HuH-7.5 (cell line): Measurements from ENCODE around the gene MYBPC2.

Source experiments
- DNase-seq: peaks from one replicate; pipeline ENCODE4 v3.0.0; 2011; ENCODE audit warnings: low spot score

MYBPC2 gene

DNA sequence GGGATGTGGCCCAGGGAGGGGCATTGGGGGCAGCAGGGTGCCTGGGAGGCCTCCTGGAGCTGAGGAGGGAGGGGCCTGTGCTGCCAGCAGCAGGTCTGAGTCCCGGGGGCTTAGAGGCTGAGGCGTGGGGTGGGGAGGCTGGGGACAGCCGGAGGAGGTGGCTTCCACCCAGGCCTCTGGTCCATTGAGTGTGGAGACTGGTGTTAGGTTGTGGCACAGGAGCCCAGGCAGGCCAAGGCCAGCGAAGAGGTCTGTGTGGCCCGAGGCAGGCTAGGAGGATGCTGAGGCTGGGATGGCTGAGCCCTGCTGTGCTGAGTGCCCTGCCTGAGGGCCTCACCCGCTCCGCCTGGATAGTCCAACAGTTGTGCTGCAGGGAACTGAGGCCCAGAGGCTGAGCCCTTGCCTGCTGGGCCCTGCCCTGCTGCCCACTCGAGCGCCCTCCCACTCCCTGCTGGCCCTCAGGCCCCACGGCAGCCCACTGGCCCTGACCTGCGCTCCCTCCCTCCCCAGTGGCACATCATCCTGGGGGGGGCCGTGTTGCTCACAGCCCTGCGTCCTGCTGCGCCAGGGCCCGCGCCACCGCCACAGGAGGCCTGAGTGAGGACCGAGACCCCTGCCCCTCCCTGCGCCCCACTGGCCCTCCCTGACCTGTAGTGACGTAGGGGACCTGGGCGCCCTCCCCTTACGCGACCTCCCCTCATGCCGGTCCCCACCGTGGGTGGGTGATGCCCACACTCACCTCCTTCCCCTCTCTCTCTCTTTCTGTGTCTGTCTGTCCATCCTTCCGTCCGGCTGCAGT, 48.9 kb downstream of the MYBPC2 start:
- no peak for DNase-seq

DNA sequence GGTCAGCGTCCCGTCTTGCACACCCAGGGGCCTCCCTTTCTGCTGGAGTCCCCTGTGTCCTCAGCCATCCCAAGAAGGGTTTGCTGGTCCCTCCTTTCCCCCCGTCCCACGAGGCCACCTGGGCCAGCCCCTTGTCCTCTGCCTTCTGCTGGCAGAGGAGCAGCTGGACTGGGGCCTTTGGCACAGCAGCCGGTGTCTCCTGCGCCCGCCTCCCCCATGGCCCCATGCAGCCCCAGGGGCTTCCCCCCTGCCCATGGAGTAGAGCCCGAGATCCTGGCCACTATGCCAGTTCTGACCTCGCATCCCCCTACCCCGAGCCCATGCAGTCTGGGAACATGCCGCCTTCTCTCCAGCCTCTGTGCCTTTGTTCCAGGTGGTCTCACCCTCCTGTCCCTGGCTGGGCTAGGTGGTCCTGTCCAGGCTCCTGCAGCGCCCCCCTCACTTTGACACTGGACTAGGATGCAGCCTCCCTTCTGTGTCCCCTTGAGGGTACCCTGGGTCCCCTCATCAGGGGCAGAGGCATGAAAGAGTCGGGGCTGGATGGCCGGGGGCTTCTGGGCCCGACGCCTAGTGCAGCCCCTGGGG, 49.7 kb downstream of the MYBPC2 start:
- no peak for DNase-seq

DNA sequence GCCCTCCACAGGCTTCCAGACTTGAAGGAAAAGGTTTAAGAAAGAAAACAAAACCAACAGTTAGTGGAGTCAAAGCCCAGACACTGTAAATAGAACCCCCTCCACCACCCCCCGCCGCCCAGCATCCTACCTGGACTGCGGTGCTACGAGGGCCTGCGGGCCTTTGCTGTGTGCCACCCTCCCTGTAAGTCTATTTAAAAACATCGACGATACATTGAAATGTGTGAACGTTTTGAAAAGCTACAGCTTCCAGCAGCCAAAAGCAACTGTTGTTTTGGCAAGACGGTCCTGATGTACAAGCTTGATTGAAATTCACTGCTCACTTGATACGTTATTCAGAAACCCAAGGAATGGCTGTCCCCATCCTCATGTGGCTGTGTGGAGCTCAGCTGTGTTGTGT, 50.2 kb downstream of the MYBPC2 start:
- no peak for DNase-seq

DNA sequence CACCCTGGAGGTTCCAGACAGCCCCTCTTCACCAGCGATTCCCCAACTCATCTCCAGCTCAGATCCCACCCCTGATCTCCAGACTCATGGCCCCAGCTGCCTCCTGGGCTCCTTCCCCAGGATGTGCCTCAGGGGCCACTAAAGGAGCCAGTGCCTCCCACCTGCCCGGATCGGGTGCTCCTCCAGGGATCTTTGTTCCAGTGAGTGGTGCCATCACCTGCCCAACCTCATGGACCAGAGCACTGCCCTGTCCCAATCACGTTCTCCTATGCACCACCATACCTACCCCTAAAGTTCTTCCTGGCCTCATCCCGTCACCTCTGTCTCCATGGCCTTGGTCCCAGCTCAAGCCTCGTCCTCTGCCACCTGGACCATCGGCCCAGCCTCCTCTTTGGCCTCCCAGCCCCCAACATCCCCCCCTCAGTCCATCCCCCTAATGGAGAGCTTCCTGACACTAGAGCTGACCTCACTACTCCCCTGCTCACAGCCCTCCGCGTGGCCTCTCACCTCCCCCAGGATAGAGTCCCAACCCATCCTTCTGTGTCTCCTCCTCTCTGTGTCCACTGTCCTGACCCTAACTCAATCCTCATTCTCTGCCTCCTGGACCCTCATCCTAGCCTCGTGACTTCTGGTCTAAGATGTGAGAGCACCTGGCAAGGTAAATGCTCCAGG, 52.7 kb downstream of the MYBPC2 start:
- DNase-seq: no peak

DNA sequence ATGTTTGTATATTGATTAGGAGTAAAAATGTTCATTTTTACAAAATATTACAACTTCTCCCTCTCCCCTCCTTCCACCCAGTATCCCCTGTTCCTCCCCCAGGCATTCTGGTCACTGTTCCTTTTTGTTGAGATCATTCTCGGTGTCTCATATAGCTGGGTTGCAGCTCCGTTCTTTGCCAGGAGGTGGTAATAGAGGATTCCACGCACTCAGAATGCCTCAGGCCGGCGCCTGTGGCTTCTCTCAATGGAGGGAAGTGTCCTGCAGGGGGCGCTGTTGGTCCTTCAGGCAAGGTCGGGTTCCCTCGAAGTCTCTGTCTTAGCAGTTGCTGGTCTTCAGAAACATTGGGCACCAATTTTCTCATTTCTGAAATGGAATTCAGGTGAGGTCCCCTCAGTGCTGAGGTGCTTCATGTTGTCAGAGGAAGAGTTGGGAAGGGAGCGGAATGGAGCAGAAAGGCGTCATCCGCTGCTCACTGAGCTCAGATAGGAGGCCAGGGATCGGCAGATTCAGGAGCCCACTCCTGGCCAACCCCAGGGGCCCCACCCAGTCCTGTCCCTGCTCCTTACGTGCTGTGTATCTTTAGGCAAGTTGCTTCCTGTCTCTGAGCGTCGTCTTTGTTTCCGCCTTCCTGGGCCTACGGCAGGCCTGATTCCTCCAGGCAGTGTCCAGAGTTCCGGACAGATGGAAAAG, 54.3 kb downstream of the MYBPC2 start:
- DNase-seq: no peak

DNA sequence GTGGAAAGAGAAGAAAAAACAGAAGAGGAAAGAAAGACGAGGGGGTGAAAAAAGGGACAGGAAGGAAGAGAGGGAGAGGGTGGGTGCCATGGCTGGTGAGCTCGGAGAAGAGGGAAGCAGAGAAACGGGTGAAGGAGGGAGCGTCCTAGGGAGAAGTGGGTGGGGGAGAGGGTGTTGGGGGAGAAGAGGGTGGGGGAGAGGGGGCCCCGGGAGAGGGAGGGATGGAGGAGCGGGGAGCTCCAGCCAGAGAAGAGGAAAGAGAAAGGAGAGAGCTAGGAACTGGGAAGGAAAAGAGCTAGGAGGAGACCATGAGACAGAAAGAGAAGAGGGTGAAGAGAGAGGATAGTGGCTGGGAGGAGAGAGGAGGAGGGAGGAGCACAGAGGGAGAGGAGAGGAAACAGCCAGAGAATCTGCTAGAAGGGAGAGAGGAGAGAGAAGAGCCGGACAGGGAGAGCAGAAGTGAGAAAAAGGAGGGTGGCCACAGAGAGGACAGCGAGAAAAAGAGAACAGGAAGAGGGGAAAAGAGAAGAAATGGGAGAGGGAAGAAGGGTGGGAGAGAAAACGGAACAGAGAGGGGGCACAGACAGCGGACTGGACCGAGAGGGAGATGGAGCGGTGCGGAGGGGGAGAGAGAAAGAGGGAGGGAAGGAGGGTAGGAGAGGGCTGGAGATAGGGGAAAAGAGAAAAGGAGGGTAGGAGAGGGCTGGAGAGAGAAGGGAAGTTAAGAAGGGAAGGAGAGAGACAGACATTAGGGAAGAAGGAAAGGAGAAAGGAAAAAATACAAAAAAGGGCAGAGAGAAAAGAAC, 55.9 kb downstream of the MYBPC2 start:
- DNase-seq: no peak

DNA sequence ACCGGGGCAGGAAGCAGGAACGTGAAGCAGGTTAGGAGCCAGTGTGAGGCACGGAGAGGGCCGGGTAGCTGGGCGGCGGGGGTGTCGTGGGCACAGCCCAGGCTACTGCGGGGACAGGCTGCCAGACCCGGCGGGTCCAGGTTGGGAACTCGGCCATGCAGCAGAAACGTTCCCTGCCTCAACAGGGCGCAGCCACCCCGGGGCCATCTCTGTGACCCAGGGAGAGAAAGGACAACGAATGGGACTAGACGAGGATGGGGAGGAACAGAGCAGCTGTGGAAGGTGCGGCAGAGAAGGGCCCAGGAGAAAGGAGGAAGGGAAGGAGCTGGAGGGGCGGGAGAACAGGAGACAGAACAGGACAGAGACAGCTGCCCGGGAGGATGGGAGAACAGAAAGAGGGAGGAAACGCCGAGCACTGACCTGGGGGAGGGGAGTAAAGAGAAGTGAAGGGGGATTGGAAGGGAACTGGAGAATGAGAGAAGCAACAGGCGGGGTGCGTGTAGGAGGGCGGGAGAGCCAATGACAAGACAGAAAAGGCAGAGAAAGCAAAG, 56.8 kb downstream of the MYBPC2 start:
- DNase-seq: no peak

DNA sequence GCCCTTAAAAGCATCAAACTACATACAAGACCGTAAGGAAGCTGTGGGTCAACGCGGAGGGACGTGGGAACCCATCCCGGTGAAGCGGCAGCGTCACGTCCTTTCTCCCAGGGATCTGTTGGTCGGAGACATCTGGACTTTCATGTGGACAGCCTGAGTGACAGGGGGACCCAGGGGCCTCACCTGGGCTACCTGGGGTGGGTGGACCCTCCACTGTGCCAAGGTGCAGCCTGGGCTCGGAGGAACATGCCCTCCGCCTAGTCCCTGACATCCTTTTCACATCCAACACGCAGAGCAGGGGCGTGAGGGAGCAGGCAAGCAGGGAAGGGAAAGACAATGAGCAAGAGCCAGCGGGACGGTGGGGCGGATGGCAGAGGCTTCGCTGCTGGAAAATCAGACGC, 57.7 kb downstream of the MYBPC2 start:
- DNase-seq: no peak

DNA sequence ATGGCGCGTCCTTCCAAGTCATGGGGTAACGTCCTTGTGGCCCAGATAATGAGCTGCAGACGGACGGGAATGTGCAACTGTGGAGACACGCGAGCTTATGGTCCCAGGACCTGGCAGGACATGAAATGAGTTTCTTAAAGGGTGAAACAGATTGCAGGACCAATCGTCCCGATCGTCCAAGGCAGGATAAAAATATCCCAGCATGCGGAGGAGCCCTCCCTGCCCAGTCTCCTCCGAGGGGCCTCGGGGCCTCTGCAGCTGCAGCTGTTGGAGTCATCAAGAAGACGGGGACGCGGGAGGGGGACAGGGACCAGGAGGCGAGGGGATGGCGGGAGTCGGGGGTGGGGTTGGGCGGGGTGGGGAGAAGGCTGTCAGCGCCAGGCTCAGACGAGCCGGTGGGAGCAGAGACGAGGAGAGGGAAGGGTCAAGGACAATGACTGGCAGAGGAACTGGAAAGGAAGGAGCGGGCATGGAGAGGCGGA, 58.3 kb downstream of the MYBPC2 start:
- DNase-seq: no peak

DNA sequence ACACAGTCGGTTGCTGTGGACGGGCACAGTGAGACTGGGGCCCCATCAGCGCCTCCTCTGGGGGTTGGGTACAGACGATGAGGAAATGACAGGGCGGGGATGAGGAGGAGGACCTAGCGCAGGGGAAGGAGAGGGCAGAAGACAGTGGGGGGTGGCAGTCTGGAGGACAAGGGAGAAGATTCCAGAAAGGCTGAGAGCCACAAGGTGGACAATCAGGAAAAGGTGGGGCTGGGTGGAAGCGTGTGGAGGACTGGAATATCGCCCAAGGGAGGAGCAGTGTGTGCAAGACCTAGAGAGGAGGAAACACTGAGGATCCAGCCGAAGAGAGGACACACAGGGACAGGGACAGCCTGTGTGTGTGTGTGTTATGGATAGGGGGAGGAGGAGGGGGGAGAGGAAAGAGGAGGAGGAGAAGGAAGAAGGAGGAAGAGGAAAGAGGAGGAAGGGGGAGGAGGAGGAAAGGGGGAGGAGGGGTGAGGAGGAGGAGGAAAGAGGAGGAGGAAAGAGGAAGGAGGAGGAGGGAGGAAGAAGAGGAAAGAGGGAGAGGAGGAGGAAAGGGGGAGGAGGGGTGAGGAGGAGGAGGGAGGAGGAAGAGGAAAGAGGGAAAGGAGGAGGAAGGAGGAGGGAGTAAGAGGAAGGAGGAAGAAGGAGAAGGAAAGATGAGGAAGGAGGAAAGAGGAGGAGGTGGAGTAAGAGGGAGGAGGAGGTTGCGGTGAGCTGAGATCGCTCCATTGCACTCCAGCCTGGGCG, 59.8 kb downstream of the MYBPC2 start:
- no peak for DNase-seq

DNA sequence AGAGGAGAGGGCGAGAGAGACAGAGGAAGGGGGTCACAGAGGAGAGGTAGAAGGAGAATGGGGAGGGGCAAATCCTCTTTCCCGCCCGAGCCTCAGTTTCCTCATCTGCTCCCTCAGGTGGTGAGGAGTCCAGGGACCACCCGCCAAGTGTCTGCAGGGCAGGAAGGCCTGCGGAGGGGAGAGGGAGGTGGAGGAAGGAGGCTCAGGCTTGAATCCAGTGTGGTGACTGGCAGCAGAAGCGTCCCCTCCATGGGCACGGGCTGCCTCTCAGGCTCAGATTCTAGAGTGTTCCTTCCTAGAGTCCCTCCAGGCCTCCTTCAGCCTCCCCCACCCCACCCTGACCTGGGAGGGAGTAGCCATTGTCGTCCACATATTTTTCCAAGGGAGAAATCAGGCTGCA, 60.5 kb downstream of the MYBPC2 start:
- DNase-seq: no peak

DNA sequence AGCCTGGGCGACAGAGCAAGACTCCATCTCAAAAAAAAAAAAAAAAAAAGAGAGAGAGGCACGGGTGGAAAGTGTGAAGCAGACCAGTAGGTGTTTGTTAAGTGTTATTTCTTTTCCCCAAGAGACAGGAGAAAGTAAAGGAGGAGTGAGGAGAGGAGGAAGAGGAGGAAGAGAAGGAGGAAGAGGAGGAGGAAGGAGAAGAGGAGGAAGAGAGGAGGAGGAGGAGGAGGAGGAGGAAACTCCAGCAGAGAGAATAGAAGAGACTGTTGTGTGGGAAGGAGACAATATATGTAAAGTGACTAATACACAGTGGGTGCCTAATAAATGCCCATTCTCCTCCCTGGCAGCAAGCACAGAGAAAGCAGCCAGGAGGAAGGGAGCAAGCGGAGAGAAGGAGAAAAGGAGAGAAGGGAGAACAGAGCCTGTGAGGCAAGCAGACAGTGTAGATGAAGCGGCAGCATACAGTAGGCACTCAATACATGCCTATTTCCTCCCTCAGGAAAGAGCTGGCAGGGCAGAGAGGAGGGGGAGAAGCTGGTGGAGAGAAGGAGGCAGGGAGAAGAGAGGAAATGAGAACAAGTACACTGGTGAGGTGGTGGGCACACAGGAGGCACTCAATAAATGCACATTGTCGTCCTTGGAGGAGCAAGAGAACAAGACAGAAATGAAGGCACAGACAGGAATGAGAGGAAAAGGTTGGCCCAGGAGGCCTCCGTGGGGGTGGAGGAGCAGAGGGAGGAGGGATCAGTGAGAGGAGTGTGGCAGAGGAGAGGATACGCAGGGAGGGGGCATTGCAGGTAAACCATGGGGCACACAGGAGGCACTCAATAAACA, 61.7 kb downstream of the MYBPC2 start:
- no peak for DNase-seq

DNA sequence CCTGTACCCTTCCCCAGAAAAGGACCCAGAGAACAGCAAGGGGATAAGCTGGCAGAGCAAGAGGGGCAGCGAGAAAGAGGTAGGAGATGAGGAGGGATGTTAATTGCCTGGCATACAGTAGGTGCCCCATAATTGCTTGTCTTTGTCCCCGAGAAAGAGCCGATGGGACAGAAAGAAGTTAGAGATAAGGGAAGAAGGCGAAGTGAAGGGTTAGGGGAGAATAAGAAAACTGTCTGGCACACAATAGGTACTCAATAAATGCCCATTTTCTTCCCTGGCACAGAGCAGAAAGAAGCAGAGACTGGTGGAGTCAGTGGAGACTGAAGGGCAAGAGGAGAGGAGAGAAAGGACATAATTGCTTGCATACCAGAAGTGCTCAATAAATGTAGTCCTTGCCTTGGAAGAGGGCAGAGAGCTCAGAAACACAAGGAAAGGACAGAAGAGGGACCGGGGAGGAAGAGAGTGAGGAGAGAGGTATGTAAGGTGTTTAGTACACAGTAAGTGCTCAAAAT, 62.4 kb downstream of the MYBPC2 start:
- DNase-seq: no peak

DNA sequence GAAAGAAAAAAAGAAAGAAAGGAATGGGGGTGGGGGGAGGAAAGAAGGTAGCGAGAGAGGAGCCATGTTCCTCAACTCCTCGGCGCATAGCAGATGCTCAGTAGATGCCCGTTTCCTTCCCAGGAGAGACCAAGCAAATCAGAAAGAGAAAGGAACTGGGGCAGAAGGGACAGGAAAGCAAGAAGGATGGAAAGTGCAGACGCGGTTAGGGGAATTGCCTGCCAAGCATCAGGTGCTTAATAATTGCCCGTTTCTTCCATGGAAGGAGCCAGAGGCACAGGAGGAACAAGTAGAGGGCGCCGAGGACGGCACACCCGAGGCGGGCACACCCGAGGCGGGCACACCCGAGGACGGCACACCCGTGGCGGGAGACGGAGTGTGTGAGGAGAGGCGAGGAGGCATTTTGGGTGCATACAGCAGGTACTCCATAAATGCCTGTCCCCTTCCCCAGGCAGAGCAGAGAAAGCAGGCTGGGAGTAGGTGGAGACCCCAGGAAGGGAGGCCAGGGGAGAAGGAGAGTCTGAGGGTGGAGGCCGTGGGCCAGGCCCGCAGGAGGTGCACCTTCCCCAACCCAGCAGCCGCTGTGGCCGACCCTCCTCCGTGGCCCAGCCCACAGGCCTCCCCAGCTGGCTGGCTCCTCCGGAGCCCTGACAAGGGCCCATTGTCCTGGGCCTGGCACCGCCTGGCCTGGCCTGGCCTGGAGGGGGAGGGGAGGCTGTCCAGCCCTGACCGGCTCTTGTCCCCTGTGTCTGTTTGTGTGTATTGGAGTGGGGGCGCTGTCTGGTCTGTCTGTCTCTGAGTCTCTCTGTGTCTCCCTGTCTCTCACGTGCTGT, 63.7 kb downstream of the MYBPC2 start:
- no peak for DNase-seq

DNA sequence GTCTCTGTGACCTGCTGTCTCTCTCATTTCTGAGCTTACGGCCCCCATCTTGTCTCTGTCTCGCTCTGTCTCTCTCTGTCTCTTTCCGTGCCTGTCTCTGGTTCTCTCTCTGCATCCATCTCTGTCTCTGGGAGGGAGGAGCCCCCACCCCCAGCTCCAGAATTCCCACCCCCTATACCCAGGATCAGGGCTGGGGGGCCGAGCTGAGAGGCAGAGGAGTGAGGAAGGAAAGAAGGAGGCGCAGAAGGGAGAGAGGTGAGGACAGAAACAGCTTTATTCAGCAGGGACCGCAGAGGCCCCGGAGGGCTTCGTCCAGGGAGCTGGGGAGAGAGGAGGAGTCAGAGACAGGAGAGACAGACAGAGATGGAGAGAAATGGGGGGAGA, 64.3 kb downstream of the MYBPC2 start:
- no peak for DNase-seq

DNA sequence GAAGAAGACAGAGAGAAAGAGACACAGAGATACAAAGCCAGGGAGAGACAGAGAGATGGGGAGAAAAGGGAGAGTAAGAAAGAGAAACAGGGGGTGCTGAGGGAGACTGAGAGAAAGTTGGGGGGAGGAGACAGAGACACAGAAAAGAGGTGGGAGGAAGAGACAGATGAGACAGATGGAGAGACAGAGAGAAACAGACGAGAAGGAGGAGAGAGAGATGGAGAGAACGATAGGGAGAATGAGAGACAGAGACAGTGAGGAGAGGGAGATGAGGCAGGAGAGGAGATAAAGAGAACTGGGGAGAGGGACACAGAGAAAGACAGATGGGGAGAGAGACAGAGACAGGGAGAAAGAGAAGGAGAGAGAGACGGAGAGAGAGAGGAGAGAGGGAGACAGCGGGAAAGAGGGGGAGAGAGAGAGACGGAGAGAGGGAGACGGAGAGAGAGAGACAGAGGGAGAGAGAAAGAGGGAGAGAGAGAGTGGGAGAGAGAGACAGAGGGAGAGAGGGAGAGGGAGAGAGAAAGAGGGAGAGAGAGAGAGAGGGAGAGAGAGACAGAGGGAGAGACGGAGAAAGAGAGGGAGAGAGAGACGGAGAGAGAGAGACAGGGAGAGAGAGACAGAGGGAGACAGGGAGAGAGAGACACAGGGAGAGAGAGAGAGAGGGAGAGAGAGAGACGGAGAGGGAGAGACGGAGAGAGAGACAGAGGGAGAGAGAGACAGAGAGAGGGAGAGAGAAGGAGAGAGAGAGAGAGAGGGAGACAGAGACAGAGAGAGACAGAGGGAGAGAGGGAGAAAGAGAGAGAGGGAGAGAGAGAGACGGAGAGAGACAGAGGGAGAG, 65.7 kb downstream of the MYBPC2 start:
- DNase-seq: no peak

DNA sequence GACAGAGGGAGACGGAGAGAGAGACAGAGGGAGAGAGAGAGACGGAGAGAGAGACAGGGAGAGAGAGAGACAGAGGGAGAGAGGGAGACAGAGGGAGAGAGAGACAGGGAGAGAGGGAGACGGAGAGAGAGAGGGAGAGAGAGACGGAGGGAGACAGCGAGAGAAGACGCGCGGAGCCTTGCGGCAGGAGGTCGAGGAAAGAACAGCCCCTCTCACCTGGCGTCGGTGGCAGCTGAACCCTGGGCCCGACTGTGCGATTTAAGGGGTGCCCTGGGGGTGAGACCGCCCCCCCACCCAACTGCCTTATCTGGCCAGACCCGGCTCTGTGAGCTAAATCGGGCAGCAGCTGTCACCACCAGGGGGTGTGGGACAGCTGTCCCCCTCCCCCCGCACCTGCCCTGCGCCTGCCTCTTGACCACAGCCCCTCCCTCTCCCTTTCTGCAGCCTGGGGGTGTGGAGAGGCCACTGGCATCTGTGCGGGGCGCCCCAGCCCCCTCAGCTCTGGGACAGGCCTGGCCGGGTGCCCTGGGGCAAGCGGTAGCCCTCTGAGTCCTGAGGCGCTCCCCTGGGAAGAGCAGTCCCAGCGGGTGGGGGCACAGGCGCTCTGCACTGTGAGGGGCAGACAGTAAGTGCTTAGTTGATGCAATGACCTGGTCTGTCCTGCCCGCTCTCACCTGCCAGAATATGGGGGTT, 67.5 kb downstream of the MYBPC2 start:
- DNase-seq: no peak
